DOHH2 (cell line): ENCODE measurements around the gene IZUMO4.

Experiments
- H3F3A ChIP-seq: fragments of 200-600 bp; sonication (generic), shearing (Covaris generic); 2 replicates; pipeline ENCODE4 v1.6.0; 2016; ENCODE audit warnings: antibody characterized with exemption, mild to moderate bottlenecking; ENCODE audit not compliant: control insufficient read depth, insufficient read depth
- H3K27ac ChIP-seq: fragments of 200-600 bp; sonication (generic); 2 replicates; pipeline ENCODE4 v1.5.1; 2014; ENCODE audit warnings: low read depth, mild to moderate bottlenecking, low read length, moderate library complexity
- H3K27me3 ChIP-seq: fragments of 200-600 bp; sonication (generic); 2 replicates; pipeline ENCODE4 v1.6.1; 2014; ENCODE audit warnings: mild to moderate bottlenecking, low read length, mixed read lengths; ENCODE audit not compliant: control insufficient read depth
- H3K36me3 ChIP-seq: fragments of 200-600 bp; sonication (generic); 2 replicates; pipeline ENCODE4 v1.6.1; 2014; ENCODE audit warnings: mild to moderate bottlenecking, low read length, moderate library complexity, mixed read lengths; ENCODE audit not compliant: control insufficient read depth
- H3K4me1 ChIP-seq: fragments of 200-600 bp; sonication (generic); 2 replicates; pipeline ENCODE4 v1.6.1; 2014; ENCODE audit warnings: mild to moderate bottlenecking, low read length, mixed read lengths; ENCODE audit not compliant: control insufficient read depth
- H3K4me2 ChIP-seq: fragments of 200-600 bp; sonication (generic); 2 replicates; pipeline ENCODE4 v1.6.0; 2014; ENCODE audit warnings: mild to moderate bottlenecking, low read length, moderate library complexity
- H3K4me3 ChIP-seq: fragments of 200-600 bp; sonication (generic); 2 replicates; pipeline ENCODE4 v1.5.1; 2014; ENCODE audit warnings: mild to moderate bottlenecking, low read length, mixed read lengths
- H3K79me2 ChIP-seq: fragments of 200-600 bp; sonication (generic); 2 replicates; pipeline ENCODE4 v1.6.1; 2014; ENCODE audit warnings: mild to moderate bottlenecking, low read length, mixed read lengths; ENCODE audit not compliant: control insufficient read depth
- H3K9me2 ChIP-seq: fragments of 200-600 bp; sonication (generic); replicated peaks from 2 replicates; pipeline ENCODE4 v1.6.1; 2014; ENCODE audit warnings: mild to moderate bottlenecking, low read length, mixed read lengths; ENCODE audit not compliant: control insufficient read depth
- H3K9me3 ChIP-seq: fragments of 200-600 bp; sonication (generic); 2 replicates; pipeline ENCODE4 v1.6.1; 2014; ENCODE audit warnings: antibody characterized with exemption, low read length, mixed read lengths; ENCODE audit not compliant: control insufficient read depth, insufficient read depth
- H4K20me1 ChIP-seq: fragments of 200-600 bp; sonication (generic); 2 replicates; pipeline ENCODE4 v1.6.0; 2014; ENCODE audit warnings: low read depth, mild to moderate bottlenecking, antibody characterized with exemption, low read length, moderate library complexity; ENCODE audit not compliant: control insufficient read depth, insufficient read depth
- EZH2phosphoT487 ChIP-seq: fragments of 200-600 bp; sonication (generic); IDR thresholded peaks from 2 replicates; pipeline ENCODE4 v1.6.1; 2017; ENCODE audit warnings: borderline replicate concordance, mild to moderate bottlenecking, antibody characterized with exemption, low read length, moderate library complexity, mixed read lengths
- TF ChIP-seq, protein P1 (sequence below): fragments of 200-600 bp; sonication (generic); IDR thresholded peaks from one replicate; pipeline ENCODE4 v1.5.1; 2014; ENCODE audit warnings: antibody characterized with exemption, mild to moderate bottlenecking, low read depth, low read length; ENCODE audit not compliant: poor library complexity, severe bottlenecking

The IZUMO4 gene

DNA sequence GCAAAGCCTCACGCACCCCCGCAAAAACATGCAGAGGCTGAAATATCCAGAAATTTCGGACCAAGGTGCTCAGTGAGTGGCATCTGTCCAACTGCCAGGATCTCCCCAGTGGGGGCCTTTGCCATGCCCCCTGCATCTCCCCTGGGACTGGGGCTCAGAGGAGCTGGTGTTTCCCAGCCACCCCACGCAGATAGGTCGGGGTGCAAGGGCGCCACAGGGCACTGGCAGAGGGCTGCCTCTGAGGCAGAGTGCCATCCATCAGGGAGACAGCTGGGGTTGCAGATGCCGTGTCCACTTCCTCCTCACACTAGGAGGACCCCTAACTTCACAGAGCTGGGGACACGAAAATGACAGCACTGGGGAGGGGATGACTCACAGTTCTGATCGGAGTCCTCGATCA, 26.3 kb downstream of the IZUMO4 start:
- no peaks in the 10 kb centered on the region for H3F3A ChIP-seq
- no peaks in the 10 kb centered on the region for H3K79me2 ChIP-seq
- peaks cover 68% of the 10 kb centered on the region for H3K36me3 ChIP-seq
- H3K27ac ChIP-seq: no peak overlapping the region
- no peaks in the 10 kb centered on the region for H3K27me3 ChIP-seq
- no peaks in the 10 kb centered on the region for H4K20me1 ChIP-seq
- H3K4me3 ChIP-seq: no peak overlapping the region
- H3K4me1 ChIP-seq: no peaks in the 10 kb centered on the region
- no peak overlapping the region for H3K4me2 ChIP-seq
- H3K9me3 ChIP-seq: no peaks in the 10 kb centered on the region
- H3K9me2 ChIP-seq: no peaks in the 10 kb centered on the region
- TF ChIP-seq EZH2phosphoT487: no peak
- TF ChIP-seq, protein P1, sequence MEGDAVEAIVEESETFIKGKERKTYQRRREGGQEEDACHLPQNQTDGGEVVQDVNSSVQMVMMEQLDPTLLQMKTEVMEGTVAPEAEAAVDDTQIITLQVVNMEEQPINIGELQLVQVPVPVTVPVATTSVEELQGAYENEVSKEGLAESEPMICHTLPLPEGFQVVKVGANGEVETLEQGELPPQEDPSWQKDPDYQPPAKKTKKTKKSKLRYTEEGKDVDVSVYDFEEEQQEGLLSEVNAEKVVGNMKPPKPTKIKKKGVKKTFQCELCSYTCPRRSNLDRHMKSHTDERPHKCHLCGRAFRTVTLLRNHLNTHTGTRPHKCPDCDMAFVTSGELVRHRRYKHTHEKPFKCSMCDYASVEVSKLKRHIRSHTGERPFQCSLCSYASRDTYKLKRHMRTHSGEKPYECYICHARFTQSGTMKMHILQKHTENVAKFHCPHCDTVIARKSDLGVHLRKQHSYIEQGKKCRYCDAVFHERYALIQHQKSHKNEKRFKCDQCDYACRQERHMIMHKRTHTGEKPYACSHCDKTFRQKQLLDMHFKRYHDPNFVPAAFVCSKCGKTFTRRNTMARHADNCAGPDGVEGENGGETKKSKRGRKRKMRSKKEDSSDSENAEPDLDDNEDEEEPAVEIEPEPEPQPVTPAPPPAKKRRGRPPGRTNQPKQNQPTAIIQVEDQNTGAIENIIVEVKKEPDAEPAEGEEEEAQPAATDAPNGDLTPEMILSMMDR: no peak

DNA sequence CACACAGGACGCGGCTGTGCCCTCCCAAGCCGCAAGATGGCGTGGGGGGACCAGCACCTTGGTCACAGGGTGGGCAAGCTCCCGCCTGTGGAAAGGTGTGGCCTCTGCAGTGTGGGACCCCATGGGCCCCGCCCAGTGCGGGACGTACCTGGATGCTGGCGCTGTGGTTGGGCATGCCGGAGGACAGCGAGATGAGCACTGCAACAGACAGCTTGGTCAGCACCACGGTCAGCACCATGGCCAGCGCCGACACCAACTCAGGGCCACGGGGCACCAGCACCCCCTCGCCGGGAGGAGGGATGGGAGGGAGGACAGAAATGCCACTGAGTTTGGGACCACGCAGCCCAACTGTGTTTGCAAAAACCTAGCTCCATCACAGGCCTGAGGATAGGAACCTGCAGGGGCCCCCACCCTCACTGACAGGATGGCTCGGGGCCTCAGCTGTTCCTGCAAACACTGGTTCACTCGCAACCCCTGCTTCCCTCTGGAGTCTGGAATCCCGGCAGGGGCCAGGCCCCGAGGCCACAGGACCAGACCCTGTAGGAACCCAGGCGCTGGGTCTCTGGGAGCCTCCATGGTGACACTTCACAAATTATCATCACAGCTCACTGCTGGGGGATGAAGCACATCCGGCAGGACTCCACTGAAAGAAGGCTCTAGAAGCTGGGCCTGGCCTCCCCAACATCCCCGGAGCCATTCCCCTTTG, 27.1 kb downstream of the IZUMO4 start:
- Histone ChIP-seq H4K20me1 (no peaks in the 10 kb centered on the region), H3K4me2 (no peak overlapping the region), H3K27me3 (no peaks in the 10 kb centered on the region), H3K79me2 (no peaks in the 10 kb centered on the region), H3K9me2 (no peaks in the 10 kb centered on the region), H3K27ac (no peak overlapping the region), H3K4me1 (no peaks in the 10 kb centered on the region), H3K9me3 (no peaks in the 10 kb centered on the region), H3K36me3 (peaks cover 60% of the 10 kb centered on the region), H3K4me3 (no peak overlapping the region), H3F3A (no peaks in the 10 kb centered on the region)
- no peak for TF ChIP-seq EZH2phosphoT487
- TF ChIP-seq, protein P1: no peak

- H3K4me2 ChIP-seq: no peak overlapping the region
- TF ChIP-seq, protein P1: no peak
- no peak for TF ChIP-seq EZH2phosphoT487
- H3K27ac ChIP-seq: no peak overlapping the region
- no peaks in the 10 kb centered on the region for H3K79me2 ChIP-seq
- no peaks in the 10 kb centered on the region for H3K4me1 ChIP-seq
- no peaks in the 10 kb centered on the region for H3K9me3 ChIP-seq
- H3K27me3 ChIP-seq: no peaks in the 10 kb centered on the region
- H3F3A ChIP-seq: no peaks in the 10 kb centered on the region
- H3K36me3 ChIP-seq: peaks cover 47% of the 10 kb centered on the region
- no peaks in the 10 kb centered on the region for H4K20me1 ChIP-seq
- no peaks in the 10 kb centered on the region for H3K9me2 ChIP-seq
- no peak overlapping the region for H3K4me3 ChIP-seq
These were observed 30.3 kb downstream of the IZUMO4 start for GRCh38 chr19:2126879-2127518.
